GM21825 (cell line): ENCODE results near the gene MYL3.
A peak's percentile ranks its signal among the peaks of the same experiment; 100 is the strongest.

Experiments used
- ATAC-seq: cut with Tn5 transposase; IDR thresholded peaks from one replicate; pipeline ENCODE4 v1.9.1; 2021; ENCODE audit warnings: mild to moderate bottlenecking, moderate library complexity; ENCODE audit not compliant: unreplicated experiment

MYL3 gene

DNA sequence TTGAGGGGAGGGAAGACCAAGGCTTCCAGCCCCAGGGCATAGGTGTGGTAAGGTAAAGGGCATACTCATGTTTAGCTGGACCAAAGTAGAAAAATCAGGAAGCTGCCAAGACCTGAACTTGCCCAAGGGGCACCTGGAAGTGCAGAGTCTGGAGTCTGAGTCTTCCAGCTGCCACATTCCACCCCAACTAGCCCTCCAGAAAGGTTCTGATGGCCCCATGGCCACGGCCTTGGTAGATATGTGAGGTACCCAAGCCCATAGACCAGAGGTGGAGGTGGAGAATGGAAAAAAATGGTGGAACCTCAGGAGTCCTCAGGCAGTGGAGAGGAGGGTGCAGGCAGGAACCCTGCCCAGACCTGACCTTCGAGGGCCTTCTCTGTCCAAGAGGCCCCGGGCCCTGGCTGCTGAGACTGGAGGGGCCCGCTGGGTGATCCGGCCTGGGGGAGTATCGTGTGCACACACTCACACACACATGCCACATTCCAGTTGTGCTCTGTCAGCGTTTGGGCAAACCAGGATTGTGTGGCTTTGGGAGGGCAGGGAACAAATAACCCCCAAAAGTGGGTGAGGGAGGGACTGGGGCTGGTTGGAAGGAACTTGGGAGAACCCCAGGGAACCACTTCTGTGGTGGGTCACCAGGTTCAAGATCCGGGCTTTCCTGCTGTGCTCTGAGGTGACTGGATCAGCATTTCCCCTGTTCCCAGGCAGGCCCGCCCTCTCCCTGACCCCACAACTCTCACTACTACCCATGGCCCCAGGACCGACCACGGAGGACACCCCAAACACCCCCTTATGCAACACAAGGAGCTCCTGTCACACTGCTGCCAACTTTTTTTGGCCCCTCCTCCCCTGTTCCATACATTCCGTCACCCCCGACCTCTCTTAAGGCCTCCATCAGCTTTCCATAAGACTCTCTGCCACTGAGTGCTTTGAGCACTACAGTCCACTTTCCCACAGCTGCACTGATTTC, 11.6 kb downstream of the MYL3 start:
- no peak for ATAC-seq

DNA sequence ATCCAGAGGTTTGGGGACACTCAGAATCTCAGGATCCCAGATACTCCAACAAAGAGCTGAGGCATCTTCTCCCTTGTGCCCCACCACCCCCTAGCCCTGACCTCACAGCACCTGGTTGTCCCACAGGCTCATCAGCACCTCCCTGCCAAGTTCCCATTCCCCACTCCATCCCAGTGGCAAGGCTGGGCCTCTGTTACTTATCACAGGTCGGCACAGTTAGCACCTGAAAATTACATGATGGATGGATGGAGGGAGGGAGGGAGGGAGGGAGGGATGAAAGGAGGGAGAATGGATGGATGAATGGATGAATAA, 12.8 kb downstream of the MYL3 start:
- ATAC-seq = no peak

DNA sequence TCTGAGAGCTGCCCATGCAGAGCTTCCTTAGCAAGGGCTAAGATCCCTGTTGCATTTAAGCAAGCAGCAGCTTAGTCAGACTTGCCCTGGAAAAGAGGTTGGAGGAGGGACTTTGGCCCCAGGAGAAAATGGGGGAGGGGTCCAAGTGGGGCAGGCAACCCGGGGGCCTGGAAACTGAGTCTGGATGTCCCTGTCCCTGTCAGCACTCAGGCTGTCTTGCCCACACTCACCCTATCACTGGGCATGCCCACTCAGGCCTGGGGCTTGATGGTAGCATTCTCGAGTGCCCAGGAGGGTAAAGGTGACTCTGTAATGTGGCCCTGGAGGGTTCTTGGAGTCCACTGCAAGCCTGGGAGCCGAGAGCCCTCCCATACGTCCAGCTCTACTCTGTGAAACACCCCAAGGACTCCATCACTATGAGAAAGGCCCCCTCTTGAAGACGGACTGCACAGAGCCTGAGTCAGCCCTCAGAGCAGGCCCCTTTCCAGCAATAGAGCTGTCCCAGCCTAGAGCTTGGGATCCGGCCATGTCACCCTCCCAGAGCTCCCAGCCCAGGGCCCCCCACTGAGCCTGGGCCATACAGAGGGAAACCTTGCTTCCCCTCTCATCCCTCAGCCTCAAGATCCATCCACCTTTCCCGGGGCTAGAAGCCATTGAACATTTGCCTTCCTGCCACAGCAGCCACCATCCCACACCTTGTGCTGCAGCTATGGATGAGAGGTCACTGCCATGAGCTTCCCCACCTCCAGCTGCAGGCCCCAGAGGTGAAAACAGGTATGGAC, 13.4 kb downstream of the MYL3 start:
- no peak for ATAC-seq

- ATAC-seq = no peak
These were observed 14.1 kb downstream of the MYL3 start for GRCh38 chr3:46849045-46849631.

DNA sequence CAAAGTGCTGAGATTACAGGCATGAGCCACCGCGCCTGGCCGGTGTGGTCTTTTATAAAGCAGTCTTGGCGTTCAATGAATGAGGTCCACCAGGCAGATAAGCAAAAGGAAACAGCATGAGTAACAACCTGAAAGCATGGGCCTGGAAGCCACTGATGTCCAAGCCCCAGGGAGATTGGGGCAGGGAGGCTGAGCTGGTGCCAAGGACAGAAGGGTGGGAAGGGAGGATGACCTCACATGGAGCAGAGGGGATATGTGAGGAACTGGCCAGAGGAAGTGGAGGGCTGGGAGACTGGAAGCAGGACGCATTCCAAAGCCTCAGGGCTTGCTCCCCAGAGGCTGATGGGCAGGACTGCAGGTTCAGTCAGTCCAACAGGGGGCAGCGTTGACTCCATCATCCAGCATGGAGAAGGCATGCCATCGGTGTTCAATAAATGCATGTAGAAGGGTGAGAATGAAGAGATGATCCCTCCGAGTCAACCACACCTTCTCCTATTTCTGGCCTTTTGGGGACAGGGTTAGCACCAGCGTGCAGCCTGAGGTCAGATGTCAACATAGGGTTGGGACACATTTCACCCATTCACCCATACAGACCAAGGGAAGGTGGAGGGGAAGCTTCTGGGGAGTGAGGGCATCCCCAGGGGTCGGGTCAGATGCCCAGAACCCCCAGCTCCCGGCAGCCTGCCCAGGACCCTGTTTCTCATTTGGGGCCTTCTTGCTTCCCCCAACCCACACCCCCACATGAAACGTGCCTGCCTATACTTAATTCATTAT, 14.8 kb downstream of the MYL3 start:
- ATAC-seq = no peak

GRCh38 chr3:46847744-46848143, 15.5 kb downstream of the MYL3 start:
- ATAC-seq = no peak

DNA sequence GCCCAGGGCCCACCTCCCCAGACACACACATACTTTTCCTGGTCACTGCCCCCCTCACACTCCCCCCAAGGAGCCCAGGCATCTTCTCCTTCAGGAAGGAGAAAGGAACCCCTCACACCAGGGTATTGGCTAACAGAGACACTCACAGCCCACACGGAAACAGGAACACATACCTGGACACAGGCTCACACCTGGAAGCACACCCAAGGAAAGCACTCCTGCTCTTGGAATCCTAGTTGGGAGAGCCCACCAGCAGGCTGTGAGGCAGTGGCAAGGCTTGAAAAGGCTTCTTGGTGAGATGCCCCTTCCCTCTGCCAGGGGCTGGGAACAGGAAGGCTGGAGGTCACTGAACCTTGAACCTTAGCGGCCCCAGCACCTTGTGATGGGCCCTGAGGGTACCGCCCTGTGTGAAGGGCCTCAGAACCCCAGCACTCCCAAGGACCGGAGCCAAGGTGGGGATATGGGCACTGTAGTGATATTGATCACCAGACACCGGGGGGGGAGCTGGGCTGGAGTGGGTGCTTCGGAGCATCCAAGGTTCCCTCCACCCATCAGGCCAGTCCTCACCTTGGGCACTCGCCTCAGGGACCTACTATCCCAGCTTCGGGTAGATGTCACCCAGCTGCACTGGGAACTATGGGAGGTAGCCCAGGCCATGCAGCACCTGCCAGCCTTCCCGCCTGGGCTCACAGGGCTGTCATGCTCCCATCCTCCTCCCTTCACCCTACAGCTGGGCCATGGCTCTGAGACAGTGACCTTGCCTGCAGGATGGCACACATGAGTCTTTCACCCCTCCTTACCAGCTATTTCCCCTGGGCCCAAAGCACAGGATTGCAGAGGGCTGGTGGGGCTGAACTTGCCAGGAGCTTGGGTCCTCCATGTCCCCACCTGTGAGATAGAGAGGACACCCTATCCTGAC, 16.4 kb downstream of the MYL3 start:
- ATAC-seq = no peak

DNA sequence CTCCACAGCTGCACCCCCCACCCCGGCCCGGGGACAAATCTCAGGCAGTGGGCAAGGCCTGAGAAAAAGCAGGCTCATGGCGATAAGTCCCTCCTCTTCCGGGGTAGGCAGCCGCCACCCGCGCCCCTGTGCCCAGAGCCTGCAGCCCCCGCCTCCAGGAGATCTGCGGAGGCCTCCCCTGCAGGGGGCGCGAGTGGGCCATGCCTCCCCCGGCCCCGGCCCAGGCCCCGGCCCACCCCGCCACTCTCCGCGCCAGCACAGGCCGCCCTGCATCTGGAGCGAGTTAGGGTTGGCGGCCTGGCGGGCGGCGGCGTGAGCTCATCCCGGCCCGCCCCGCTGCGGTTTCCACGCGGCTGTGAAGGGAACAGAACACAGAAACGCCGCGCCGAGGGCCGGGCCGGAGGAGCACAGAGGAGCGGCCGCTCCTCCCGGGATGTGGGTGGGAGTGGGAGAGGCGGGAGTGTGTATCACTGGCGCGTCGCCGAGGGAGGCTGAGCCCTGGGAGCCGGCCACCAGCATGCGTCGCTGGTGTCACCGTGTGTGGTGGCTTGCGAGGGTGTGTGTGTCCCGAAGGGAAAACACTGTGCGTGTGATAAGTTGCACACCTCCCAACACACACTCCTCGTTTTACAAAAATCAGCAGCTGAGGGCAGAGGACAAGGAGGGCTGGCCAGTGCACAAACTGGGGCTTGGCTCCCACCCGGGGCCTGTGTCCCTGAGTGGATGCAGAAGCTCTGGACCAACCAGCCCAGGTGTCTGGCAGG, 17.2 kb downstream of the MYL3 start:
- ATAC-seq = peak; percentile 65

DNA sequence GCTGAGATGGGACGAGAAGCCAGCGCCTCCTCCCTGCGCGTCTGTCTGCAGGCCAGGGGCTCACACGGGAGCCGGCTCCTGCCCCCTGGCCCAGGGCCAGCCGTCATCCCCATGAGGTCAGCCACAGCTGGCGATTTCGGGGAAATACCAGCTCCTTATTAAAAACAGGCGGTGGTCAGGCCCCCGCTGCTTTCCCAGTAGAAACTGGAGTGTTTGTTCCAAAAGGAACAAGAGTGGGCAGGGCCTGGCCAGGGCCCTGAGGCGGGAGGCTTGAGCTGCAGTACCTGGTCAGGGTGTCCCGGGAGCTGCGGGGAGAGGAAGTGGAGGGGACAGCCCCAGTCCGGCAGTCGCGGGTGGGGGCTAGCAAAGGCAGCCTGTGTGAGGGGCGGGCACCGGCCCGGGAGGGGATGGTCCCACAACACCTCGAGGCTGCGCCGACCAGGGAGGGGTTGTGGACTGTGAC, 17.8 kb downstream of the MYL3 start:
- peak; percentile 48 for ATAC-seq

GRCh38 chr3:46844881-46845312, 18.3 kb downstream of the MYL3 start:
- no peak for ATAC-seq

- ATAC-seq = no peak
These were observed 18.8 kb downstream of the MYL3 start for GRCh38 chr3:46844397-46844796.

- ATAC-seq = no peak
These were observed 19.7 kb downstream of the MYL3 start for GRCh38 chr3:46843508-46843907.

DNA sequence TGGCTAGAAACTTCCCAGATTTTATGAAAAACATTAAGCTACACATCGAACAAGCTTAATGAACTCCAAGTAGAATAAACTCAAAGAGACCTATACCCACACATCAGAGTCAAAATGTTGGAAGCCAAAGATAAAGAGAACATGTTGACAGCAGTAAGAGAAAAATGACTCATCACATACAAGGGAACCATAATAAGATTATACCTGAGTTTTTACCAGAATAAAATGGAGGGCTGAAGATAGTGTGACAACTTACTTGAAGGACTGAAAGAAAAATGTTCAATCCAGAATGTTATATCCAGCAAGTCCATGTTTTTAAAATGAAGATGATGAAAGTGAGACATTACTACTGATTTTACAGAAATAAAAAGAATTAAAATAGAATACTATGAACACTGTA, 22.8 kb downstream of the MYL3 start:
- no peak for ATAC-seq

GRCh38 chr3:46838301-46838700, 24.9 kb downstream of the MYL3 start:
- no peak for ATAC-seq

DNA sequence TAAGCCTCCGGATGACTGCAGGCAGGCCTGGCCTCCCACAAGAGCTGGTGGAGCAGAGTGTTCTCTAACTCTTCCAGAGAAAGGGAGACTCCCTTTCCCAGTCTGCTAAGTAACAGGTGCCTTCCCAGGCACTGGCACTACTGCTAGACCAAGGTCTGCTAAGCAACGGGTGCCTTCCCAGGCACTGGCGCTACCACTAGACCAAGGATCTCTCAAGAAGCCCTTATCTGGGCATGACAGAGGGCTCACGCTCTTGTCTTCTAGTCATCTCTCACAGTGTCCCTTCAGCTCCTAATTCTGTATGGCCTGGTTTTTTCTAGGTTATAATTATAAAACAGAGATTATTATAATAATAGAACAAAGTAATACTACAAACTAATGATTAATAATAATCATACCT, 27.8 kb downstream of the MYL3 start:
- ATAC-seq = no peak

- ATAC-seq = no peak
These were observed 28.2 kb downstream of the MYL3 start for GRCh38 chr3:46835054-46835453.

- no peak for ATAC-seq
These were observed 29.6 kb downstream of the MYL3 start for GRCh38 chr3:46833346-46834300.

DNA sequence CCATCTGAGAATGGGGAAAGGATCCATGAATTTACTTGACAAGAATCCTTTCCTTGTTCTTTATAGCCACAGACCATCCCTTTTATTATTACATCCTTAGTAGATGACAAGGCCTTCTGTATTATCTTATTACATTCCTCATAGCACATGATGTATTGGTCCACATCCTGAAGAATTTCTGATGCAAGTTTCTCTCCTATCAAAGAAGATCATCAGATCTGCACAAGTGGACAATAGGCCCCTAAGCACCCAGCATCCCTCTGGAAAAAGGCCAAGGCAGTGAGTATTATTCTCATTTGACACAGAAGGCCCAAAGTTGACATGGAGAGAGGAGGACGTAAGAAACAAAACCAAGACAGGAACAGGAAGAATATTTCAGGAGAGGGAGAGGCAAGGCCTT, 31.4 kb downstream of the MYL3 start:
- no peak for ATAC-seq
